HG03378 (cell line): ENCODE measurements around the gene SLC2A4RG.

Experiments used
- ATAC-seq: cut with Tn5 transposase; IDR thresholded peaks from one replicate; pipeline ENCODE4 v1.9.1; 2021; ENCODE audit warnings: mild to moderate bottlenecking, moderate library complexity; ENCODE audit not compliant: unreplicated experiment

SLC2A4RG gene

GRCh38 chr20:63698739-63699465 lies 40.7 kb upstream of the SLC2A4RG start:
- no peak for ATAC-seq

DNA sequence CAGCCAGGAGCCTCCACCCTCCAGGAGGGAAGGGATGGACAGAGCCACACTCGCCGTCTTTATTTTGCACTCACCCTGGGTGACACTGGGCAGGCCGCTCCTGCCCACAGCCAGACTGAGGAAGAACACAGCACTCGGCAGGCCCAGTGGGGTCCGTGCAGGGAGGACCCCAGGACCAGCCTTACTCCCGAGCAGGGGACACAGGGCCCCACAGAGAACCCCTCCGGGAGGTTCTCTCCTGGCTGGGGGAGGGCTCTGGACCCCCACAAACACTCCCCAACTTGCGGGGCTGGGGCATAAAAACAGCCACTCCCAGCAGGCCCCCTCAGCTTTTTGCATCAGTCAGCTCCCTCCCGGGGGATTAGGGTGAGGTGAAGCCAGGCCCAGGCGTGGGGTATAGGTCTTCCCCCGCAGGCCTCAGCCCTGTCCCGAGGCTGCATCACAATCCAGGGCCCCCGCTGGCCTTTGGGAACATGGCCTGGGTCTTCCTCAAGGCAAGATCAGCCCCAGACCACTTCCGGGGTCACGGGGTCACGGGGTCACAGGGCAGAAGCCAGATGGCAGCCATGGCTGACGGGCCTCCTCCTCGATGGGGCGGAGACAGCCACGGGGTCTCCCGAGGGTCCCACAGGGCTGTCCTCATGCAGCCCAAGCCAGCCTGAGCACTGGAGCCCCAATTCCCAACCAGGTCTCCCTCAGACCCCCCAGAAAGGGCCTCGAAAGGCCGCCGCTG lies 39.9 kb upstream of the SLC2A4RG start:
- ATAC-seq = no peak

- no peak for ATAC-seq
Measured at GRCh38 chr20:63700199-63701050, 39.2 kb upstream of the SLC2A4RG start.

DNA sequence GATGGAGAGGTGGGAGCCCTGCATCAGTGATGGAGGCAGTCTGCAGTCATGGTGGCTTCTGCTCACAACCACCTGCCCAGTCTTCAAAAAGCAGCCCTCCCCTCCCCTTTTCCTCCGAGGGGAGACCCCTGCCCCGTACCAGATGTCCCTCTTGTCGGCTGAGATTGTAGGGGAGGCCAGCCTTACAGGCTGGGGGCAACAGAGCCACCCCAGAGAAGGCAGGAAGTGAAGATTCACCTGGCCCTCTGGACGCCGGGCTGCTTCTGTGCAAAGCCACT lies 38.6 kb upstream of the SLC2A4RG start:
- no peak for ATAC-seq

- no peak for ATAC-seq
Measured at GRCh38 chr20:63701329-63702035, 38.1 kb upstream of the SLC2A4RG start.

DNA sequence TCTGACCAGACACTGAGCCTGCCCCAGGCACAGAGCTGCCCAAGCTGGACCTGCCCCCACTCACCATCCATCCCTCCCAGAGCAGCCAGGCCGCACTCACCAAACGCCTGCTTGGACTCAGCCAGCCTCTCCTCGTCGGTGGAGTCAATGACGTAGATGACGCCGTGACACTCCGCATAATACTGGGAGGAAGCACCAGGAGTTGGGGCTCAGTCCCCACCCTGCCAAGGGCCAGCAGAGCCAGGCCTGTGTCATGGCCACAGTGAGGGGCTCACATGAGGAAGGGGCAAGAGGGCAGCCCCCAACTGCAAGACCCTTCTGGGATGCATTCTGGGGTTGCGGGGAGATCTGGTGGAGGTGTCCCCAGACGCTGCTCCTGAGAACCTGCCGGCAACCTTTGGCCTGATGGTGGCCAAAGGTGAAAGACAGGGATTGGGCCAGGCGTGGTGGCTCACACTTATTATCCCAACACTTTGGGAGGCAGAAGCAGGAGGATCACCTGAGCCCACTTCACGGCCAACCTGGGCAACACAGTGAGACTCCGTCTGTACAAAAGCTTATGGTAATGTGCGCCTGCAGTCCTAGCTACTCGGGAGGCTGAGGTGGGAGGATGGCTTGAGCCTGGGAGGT lies 37.4 kb upstream of the SLC2A4RG start:
- no peak for ATAC-seq

DNA sequence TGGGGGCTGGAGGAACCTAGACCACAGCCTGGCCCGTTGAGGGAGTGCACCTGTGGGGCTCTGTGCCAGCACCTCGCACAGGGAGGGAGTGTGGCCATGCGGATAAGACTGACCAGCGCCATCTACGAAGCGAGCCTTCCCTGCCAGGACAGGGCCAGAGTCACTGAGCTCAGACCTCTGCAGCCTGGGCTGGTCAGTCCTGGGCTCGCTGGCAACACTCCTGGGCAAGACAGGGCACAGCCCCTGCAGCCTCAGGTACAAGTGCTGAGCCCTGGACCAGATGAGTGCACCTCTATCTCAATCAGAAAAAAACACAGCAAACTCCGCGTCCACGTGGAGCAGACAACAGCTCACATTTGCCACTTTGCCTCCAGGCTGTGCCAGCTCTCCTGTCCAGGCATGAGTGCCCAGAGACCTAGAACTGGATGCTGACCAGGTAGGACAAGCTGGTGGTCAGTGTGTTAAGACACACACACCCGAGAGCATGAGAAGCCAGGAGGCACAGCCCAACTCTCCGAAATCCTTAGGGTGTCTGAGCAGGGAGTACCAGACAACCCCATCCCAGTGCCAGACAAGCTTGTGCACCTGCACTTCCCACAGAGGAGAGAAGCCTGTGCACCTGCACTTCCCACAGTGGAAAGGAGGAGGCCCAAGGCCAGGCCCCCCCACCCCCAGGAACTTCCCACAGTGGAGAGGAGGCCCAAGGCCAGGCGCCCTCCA lies 36.7 kb upstream of the SLC2A4RG start:
- no peak for ATAC-seq

DNA sequence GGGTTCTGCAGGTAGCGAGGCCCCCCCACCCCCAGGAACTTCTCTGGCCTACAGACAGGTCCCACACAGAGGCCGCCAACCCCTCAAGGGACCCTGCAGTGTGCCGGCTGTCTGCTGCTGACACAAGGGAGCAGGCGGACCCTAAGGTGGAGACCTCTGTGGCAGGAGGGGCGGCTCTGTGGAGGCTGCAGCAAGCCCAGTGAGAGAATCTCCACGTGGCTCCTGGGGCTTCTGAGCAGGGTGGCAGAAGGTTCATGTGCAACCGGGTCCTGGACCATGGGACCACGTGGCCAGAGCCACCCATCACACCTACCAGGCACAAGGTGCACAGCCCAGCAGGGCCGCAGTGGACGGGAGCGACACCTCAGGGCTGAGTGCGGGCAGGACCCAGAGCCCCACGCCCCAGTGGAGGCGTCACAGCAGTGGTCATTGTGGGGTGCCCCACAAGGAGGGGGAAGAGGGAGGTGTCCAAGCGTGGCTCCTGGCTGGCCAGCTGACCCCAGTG lies 36.1 kb upstream of the SLC2A4RG start:
- ATAC-seq = no peak

- no peak for ATAC-seq
Measured at GRCh38 chr20:63703976-63704748, 35.4 kb upstream of the SLC2A4RG start.

DNA sequence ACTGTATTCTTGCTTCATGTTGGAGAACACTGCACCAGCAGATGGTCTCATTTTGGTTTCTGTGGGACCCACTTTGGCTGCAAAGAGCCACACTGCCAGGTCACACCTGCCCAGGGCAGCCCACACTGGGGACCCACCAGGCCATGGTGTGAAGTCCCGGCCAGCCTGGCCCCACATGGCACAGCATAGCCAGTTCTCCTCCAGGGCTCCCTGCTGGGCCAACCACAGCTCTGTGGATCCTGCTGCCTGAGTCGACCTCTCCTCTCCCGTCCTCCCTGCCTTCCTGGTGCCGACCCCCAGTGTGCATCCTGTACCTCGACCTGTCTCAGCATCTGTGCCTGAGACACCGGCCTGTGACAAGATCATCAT lies 34.8 kb upstream of the SLC2A4RG start:
- no peak for ATAC-seq

DNA sequence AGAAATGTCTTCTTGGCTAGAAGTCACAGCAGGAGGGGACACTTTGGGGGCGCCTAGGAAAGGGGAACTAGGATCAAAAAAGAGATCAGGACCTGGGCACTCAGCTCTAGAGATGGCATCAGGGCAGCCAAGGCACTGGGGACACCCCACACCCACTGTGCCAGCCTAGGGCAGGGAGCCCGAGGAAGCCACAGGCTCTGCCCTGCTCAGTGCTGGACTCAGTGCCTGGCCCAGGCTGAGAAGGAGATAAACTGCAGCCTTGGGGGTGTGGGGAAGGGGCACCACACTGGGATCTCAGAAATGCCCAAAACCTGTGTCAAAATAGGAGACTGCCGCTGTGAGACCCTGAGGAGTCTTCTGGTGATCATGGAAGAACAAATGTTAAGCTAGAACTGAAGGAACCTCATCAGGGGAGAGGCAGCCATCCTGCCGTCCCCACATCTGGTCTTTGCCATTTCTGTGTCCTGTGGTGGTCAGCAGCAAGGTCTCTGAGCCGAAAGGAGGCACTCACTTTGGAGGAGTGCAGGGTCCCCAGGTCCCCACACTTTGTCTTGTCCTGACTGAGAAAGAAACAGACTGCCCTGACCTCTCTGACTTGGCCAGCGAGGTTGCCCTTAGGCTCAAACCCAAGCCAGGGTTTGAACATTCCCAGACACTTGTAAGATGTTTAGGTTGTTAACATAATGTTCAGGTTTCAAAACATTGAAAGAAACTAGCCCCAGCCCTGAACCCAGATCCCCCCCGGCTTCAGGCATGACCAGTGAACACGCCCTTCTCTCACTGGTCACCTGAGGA lies 34.1 kb upstream of the SLC2A4RG start:
- ATAC-seq = no peak

- ATAC-seq = no peak
Measured at GRCh38 chr20:63706027-63706695, 33.4 kb upstream of the SLC2A4RG start.

GRCh38 chr20:63706852-63707557 lies 32.6 kb upstream of the SLC2A4RG start:
- ATAC-seq = no peak

- ATAC-seq = no peak
Measured at GRCh38 chr20:63707558-63708300, 31.8 kb upstream of the SLC2A4RG start, which contains the start of the genes ARFRP1 and ZGPAT. Gene ARFRP1 (minus strand): TSS chr20:63707976. CDS start chr20:63707091, 885 bp downstream. Gene ZGPAT (plus strand): TSS chr20:63708039. CDS start chr20:63708581, 542 bp downstream.

GRCh38 chr20:63708301-63709148 lies 31.1 kb upstream of the SLC2A4RG start:
- no peak for ATAC-seq
